IPS-NIHi11 (cell line): ENCODE results near the gene CDC34.

Experiments used
- DNase-seq: peaks from one replicate; pipeline ENCODE4 v3.0.0; 2012; ENCODE audit warnings: mixed read lengths, low spot score

The CDC34 gene

GRCh38 chr19:497869-498510, 33.6 kb upstream of the CDC34 start:
- peak; percentile 32 for DNase-seq

GRCh38 chr19:498511-498891, 33.1 kb upstream of the CDC34 start:
- peak; percentile 48 for DNase-seq

GRCh38 chr19:498977-499623, 32.5 kb upstream of the CDC34 start:
- no peak for DNase-seq

GRCh38 chr19:501646-502045, 29.9 kb upstream of the CDC34 start:
- no peak for DNase-seq

GRCh38 chr19:504616-505015, 26.9 kb upstream of the CDC34 start:
- DNase-seq, result no peak

GRCh38 chr19:506404-507285, 24.9 kb upstream of the CDC34 start:
- peak; percentile 90 for DNase-seq

GRCh38 chr19:507286-508203, 24.0 kb upstream of the CDC34 start, which contains the start of gene TPGS1:
TSS of gene TPGS1 (plus strand) at chr19:507497. CDS start at chr19:507507, 10 bp downstream.
- peak; percentile 81 for DNase-seq

- no peak for DNase-seq
Observed at GRCh38 chr19:508204-509150, 23.1 kb upstream of the CDC34 start.

- peak; percentile 78 for DNase-seq
Observed at GRCh38 chr19:510606-511100, 20.9 kb upstream of the CDC34 start.

- no peak for DNase-seq
Observed at GRCh38 chr19:511101-511851, 20.3 kb upstream of the CDC34 start.

GRCh38 chr19:512547-513365, 18.8 kb upstream of the CDC34 start:
- DNase-seq, result no peak

GRCh38 chr19:513368-514165, 18.0 kb upstream of the CDC34 start:
- no peak for DNase-seq

- DNase-seq, result no peak
Observed at GRCh38 chr19:514166-514663, 17.3 kb upstream of the CDC34 start.

- peak; percentile 36 for DNase-seq
Observed at GRCh38 chr19:517721-518597, 13.6 kb upstream of the CDC34 start.

- no peak for DNase-seq
Observed at GRCh38 chr19:518598-519231, 12.8 kb upstream of the CDC34 start.

- no peak for DNase-seq
Observed at GRCh38 chr19:519449-519865, 12.1 kb upstream of the CDC34 start.
